Measurements from ENCODE around the gene MLPH.

Gene MLPH

DNA sequence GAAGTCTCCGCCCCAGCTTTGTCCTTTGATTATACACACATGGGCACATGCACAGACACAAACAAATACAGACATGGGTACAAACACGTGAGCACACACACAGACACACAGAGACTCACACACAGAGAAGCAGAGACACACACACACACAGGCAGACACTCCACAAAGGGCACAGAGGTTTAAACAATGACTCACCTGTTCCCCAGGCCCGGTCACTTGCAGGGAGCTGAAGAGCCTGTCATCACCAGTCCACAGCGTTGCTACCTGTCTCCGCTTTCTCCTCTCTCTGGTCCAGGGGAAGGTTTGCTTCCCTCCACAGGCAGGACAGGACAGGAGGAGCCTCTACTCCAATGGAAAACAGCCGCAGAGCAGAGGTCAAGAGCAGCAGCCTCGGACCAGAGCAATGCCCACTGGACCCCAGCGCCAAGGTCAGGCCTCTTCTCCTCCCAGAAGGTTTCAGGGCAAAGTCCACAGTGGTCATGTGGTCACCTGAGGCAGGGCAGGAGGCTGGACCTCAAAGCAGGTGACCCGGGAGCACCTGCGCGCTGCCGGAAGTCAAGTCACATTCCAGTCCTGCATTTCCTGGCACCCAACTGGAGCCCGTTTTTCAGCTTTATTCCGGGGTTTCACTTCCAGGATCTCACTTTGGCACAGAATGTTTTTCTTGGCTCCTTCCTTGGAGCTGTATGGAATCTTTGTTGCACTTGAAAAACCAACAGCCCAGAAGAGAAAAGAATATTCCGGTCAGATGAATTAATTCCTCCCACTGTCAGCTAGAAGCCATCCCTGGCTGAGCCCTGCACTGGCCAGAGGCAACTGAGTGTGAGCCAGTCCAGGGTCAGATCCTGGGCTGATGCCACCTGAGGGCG is 103.5 kb downstream of the MLPH start, which contains the start of gene RAB17:
Gene RAB17 (minus strand): TSS at position 463 of the 869 bp plus-strand sequence. CDS start 4,580 bp downstream, outside the sequence.
- TF ChIP-seq EGR1 (IDR thresholded peaks at IDR 0.05), result no peak
- TF ChIP-seq TEAD4 (IDR thresholded peaks at IDR 0.05), result peak; percentile 85
- TF ChIP-seq NFIC (IDR thresholded peaks at IDR 0.05), result peak; percentile 71
- TF ChIP-seq, protein P1, sequence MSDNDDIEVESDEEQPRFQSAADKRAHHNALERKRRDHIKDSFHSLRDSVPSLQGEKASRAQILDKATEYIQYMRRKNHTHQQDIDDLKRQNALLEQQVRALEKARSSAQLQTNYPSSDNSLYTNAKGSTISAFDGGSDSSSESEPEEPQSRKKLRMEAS (IDR thresholded peaks at IDR 0.05), result peak; percentile 19
- no peak; the same call in 1 of the 2 replicates for TF ChIP-seq TCF12 (IDR thresholded peaks at IDR 0.05; ENCODE audit: low read depth)
- peak; percentile 37; the same call in 1 of the 2 replicates for TF ChIP-seq ZBTB7A (IDR thresholded peaks at IDR 0.05; ENCODE audit: low read depth)
- no peak for TF ChIP-seq FOXM1 (IDR thresholded peaks at IDR 0.05; ENCODE audit: borderline replicate concordance, low read depth)
- peak; percentile 8; the same call in 1 of the 2 replicates for TF ChIP-seq EP300 (IDR thresholded peaks at IDR 0.05; ENCODE audit: borderline replicate concordance)
- TF ChIP-seq, protein P2, sequence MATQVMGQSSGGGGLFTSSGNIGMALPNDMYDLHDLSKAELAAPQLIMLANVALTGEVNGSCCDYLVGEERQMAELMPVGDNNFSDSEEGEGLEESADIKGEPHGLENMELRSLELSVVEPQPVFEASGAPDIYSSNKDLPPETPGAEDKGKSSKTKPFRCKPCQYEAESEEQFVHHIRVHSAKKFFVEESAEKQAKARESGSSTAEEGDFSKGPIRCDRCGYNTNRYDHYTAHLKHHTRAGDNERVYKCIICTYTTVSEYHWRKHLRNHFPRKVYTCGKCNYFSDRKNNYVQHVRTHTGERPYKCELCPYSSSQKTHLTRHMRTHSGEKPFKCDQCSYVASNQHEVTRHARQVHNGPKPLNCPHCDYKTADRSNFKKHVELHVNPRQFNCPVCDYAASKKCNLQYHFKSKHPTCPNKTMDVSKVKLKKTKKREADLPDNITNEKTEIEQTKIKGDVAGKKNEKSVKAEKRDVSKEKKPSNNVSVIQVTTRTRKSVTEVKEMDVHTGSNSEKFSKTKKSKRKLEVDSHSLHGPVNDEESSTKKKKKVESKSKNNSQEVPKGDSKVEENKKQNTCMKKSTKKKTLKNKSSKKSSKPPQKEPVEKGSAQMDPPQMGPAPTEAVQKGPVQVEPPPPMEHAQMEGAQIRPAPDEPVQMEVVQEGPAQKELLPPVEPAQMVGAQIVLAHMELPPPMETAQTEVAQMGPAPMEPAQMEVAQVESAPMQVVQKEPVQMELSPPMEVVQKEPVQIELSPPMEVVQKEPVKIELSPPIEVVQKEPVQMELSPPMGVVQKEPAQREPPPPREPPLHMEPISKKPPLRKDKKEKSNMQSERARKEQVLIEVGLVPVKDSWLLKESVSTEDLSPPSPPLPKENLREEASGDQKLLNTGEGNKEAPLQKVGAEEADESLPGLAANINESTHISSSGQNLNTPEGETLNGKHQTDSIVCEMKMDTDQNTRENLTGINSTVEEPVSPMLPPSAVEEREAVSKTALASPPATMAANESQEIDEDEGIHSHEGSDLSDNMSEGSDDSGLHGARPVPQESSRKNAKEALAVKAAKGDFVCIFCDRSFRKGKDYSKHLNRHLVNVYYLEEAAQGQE (IDR thresholded peaks at IDR 0.05; ENCODE audit: low read depth), result no peak
- 0 out of 2 replicates have a peak, but pooled peaks have one; percentile 4 for TF ChIP-seq RAD21 (IDR thresholded peaks at IDR 0.05; ENCODE audit: low read depth)
- peak; percentile 3; the same call in 1 of the 2 replicates for TF ChIP-seq CEBPB (IDR thresholded peaks at IDR 0.05)
- TF ChIP-seq CREB1 (IDR thresholded peaks at IDR 0.05; ENCODE audit: low read depth), result no peak
- TF ChIP-seq, protein P3, sequence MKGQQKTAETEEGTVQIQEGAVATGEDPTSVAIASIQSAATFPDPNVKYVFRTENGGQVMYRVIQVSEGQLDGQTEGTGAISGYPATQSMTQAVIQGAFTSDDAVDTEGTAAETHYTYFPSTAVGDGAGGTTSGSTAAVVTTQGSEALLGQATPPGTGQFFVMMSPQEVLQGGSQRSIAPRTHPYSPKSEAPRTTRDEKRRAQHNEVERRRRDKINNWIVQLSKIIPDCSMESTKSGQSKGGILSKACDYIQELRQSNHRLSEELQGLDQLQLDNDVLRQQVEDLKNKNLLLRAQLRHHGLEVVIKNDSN (IDR thresholded peaks at IDR 0.05), result peak; percentile 95
- TF ChIP-seq YY1 (IDR thresholded peaks at IDR 0.05; ENCODE audit: low read depth), result no peak
- TF ChIP-seq TAF1 (IDR thresholded peaks at IDR 0.05; ENCODE audit: low read depth), result peak; percentile 43; the same call in 1 of the 2 replicates

DNA sequence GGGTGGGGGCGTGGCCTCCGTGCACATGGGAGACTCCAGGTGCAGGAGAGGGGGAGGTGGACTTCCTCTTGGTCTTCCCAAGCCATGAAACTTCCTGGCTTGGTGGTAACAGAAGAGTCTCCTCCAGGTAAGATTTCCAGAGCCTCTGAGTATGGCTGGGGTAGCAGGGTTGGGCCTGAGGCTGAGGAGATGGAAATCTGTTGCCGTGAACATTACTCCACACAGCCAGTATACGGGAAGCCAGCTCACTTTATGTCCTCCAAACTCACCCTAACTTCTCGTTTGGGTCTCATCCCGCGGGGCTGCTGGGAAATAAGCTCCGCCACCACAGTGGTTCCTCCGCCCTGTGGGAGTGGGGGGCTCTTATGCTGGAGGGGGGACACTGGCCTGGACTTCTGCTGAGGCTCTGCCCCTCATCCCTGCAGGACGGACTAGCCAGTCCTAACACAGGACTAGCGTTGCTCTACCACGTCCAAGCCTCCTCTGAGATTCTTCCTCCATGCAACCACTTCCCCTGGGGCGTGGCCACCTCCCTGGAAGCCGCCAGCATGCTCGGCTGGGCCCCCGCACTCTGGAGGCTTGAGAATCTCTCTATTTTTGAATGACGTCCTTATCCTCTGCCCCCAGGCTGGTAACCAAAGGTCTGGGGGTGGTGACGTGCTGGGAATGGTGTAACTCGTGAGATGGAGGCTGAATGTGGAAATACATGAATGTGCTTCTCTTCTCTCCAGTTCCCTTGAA is 104.3 kb downstream of the MLPH start:
- TF ChIP-seq TCF12 (IDR thresholded peaks at IDR 0.05; ENCODE audit: low read depth) (peak; percentile 46; the same call in 1 of the 2 replicates), YY1 (IDR thresholded peaks at IDR 0.05; ENCODE audit: low read depth) (no peak), TAF1 (IDR thresholded peaks at IDR 0.05; ENCODE audit: low read depth) (0 out of 2 replicates have a peak, but pooled peaks have one; percentile 31), NFIC (IDR thresholded peaks at IDR 0.05) (no peak), FOXM1 (IDR thresholded peaks at IDR 0.05; ENCODE audit: borderline replicate concordance, low read depth) (no peak)
- TF ChIP-seq, protein P1 (IDR thresholded peaks at IDR 0.05), result peak; percentile 85
- TF ChIP-seq, protein P3 (IDR thresholded peaks at IDR 0.05), result no peak

DNA sequence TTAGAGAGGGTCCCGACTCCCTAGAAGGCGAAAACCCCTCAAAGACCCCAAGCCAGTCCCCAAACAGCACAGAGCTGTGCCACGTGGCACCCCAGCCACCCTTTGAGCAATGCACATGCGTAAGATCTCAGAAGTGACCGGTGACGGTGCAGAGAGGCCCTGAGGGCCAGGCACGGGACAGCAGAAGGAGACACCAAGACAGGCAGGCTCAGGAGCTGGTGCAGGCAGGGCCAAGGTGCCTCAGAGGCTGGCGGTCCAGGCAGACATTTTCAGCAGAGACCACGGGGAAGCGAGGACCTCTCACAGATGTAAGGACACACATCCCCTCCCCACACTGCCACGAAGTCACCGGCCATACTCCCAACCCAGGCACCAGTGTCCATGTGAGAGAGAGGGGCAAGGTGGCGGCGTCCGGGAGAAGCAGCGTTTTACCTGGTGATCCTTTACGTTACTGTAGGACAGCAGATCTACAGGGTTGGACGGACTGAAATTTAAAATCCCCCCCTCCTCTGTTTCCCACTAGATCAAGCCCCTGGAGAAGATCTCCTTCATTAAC is 105.5 kb downstream of the MLPH start:
- TF ChIP-seq, protein P3 (IDR thresholded peaks at IDR 0.05), result no peak

DNA sequence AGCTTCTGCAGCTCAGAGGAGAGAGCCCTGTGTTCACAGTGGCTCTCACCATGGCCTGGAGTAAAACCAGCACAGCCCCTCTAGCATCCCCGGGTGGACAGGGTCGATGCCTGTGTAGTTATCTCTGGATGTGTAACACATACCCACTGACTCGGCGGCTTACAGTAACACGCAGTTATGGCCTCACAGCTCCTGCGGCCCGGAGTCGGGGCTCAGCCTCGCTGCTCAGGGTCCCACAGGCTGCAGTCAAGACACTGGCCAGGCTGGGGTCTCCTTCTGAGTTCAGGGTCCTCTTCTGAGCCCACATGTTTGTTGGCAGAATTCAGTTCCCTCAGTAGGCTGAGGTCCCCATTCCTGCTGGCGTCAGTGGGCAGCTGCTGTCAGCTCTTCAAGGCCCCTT is 106.0 kb downstream of the MLPH start:
- TF ChIP-seq NFIC (IDR thresholded peaks at IDR 0.05), result no peak
- TF ChIP-seq FOXM1 (IDR thresholded peaks at IDR 0.05; ENCODE audit: borderline replicate concordance, low read depth), result no peak
- TF ChIP-seq RAD21 (IDR thresholded peaks at IDR 0.05; ENCODE audit: low read depth), result no peak
- no peak for TF ChIP-seq EP300 (IDR thresholded peaks at IDR 0.05; ENCODE audit: borderline replicate concordance)
- no peak for TF ChIP-seq YY1 (IDR thresholded peaks at IDR 0.05; ENCODE audit: low read depth)
- TF ChIP-seq EGR1 (IDR thresholded peaks at IDR 0.05), result no peak
- TF ChIP-seq, protein P3 (IDR thresholded peaks at IDR 0.05), result no peak
- TF ChIP-seq TAF1 (IDR thresholded peaks at IDR 0.05; ENCODE audit: low read depth), result no peak
- TF ChIP-seq TEAD4 (IDR thresholded peaks at IDR 0.05), result no peak
- no peak for TF ChIP-seq ZBTB7A (IDR thresholded peaks at IDR 0.05; ENCODE audit: low read depth)
- TF ChIP-seq TCF12 (IDR thresholded peaks at IDR 0.05; ENCODE audit: low read depth), result no peak
- no peak for TF ChIP-seq CEBPB (IDR thresholded peaks at IDR 0.05)
- no peak for TF ChIP-seq CREB1 (IDR thresholded peaks at IDR 0.05; ENCODE audit: low read depth)
- TF ChIP-seq, protein P1 (IDR thresholded peaks at IDR 0.05), result no peak
- TF ChIP-seq, protein P2 (IDR thresholded peaks at IDR 0.05; ENCODE audit: low read depth), result no peak
